Left ventricle myocardium inferior (tissue), 1 donor: ENCODE measurements around the gene CLTRN. TPM values are rescaled to one million over a fixed set of nuclear protein-coding genes. Genes with fewer than 3 reads are reported as not detected.

ENCODE experiments used
- DNase-seq: peaks from one replicate; pipeline ENCODE4 v3.0.0-alpha.2; 2020
- H3K27ac ChIP-seq: fragments of 200-600 bp; replicated peaks from 2 replicates; pipeline ENCODE4 v1.8.0; 2021
- H3K27me3 ChIP-seq: fragments of 200-600 bp; 2 replicates; pipeline ENCODE4 v1.8.0; 2021; ENCODE audit warnings: low read depth
- H3K36me3 ChIP-seq: fragments of 200-600 bp; 2 replicates; pipeline ENCODE4 v1.8.0; 2021
- H3K4me1 ChIP-seq: fragments of 200-600 bp; 2 replicates; pipeline ENCODE4 v1.8.0; 2021
- H3K4me3 ChIP-seq: fragments of 200-600 bp; 2 replicates; pipeline ENCODE4 v1.8.0; 2021; ENCODE audit warnings: mild to moderate bottlenecking, moderate library complexity
- H3K9me3 ChIP-seq: fragments of 200-600 bp; replicated peaks from 2 replicates; pipeline ENCODE4 v1.8.0; 2021
- CTCF ChIP-seq: fragments of 200-600 bp; IDR thresholded peaks from 2 replicates; pipeline ENCODE4 v1.8.0; 2021; ENCODE audit warnings: antibody characterized with exemption, mild to moderate bottlenecking, borderline replicate concordance
- intact Hi-C: fragments of 100-400 bp; cut with micrococcal nuclease; formaldehyde crosslinking; loops from one replicate; pipeline ENCODE4 v1.11.0; 2022
- total RNA-seq: library from RNA; stranded (reverse); fragmentation: NEBNext Ultra II Directional; extraction: Animal tissue kit (Norgen Biotek cat#: 25700); gene quantifications from one replicate; pipeline ENCODE4 v1.2.1, GENCODE V29; 2021
- donor health status: DM: no; HTN: yes; CAD: no; lungs with severe emphysema.

CLTRN gene
- total RNA-seq, 1 donor from 2014 or later = 0.66 TPM

- Histone ChIP-seq H3K27me3 (no peaks in the 10 kb centered on the region), H3K36me3 (no peaks in the 10 kb centered on the region), H3K4me3 (no peak overlapping the region), H3K4me1 (no peaks in the 10 kb centered on the region), H3K27ac (no peak overlapping the region), H3K9me3 (no peaks in the 10 kb centered on the region)
- intact Hi-C loops = no loop called here
- DNase-seq = no peak
- no peak for TF ChIP-seq CTCF
Observed at GRCh38 chrX:15619053-15619755, 45.4 kb downstream of the CLTRN start.

DNA sequence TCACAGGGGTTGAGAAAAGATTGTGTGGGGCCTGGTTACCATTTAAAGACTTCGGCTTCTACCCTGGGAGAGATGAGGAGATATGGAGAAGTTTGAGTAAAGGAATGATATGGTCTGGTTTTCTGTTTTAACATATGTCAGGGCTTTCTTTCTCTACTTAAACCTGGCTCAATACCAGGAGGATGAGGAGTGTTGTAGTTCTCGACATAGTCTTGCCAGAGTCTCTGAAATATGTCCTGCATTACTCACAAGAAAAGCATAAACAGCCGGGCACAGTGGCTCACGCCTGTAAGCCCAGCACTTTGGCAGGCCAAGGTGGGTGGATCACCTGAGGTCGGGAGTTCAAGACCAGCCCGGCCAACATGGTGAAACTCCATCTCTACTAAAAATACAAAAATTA, 47.5 kb downstream of the CLTRN start:
- Histone ChIP-seq H3K27me3 (no peaks in the 10 kb centered on the region), H3K36me3 (no peaks in the 10 kb centered on the region), H3K4me3 (no peak overlapping the region), H3K9me3 (no peaks in the 10 kb centered on the region), H3K4me1 (no peaks in the 10 kb centered on the region), H3K27ac (peak overlapping the region; percentile 30)
- intact Hi-C loops = no loop called here
- DNase-seq = no peak
- TF ChIP-seq CTCF = no peak

DNA sequence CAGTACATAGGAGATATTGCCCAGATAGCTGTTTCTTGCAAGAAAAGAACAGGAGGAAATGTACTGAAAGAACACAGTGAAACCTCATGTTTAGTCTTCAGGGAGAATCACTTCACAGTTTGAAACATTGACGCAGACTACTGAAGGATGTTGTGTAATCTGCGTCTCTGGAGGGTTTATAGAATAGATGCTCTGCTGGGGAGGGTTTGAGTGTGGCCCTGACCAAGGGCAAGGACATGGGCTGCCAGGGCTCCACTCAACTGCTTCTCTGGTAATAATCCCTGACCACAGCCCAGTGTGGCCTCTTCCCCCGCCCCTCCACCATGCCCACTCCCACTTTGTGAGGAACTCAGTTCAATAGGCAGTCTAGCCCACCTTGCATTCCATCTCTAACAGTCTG, 48.1 kb downstream of the CLTRN start:
- H3K9me3 ChIP-seq = no peaks in the 10 kb centered on the region
- no peak for TF ChIP-seq CTCF
- no peaks in the 10 kb centered on the region for H3K4me1 ChIP-seq
- H3K36me3 ChIP-seq = no peaks in the 10 kb centered on the region
- DNase-seq = peak; percentile 25
- H3K27ac ChIP-seq = peak overlapping the region; percentile 63
- no peaks in the 10 kb centered on the region for H3K27me3 ChIP-seq
- intact Hi-C loops = no loop called here
- no peak overlapping the region for H3K4me3 ChIP-seq

- no peak for TF ChIP-seq CTCF
- no peaks in the 10 kb centered on the region for H3K9me3 ChIP-seq
- intact Hi-C loops = no loop called here
- DNase-seq = no peak
- H3K4me1 ChIP-seq = no peaks in the 10 kb centered on the region
- no peaks in the 10 kb centered on the region for H3K36me3 ChIP-seq
- peak overlapping the region; percentile 55 for H3K27ac ChIP-seq
- no peaks in the 10 kb centered on the region for H3K27me3 ChIP-seq
- peak overlapping the region; percentile 53 for H3K4me3 ChIP-seq
Observed at GRCh38 chrX:15607067-15607466, 57.5 kb downstream of the CLTRN start.

- H3K36me3 ChIP-seq = no peaks in the 10 kb centered on the region
- TF ChIP-seq CTCF = no peak
- peak overlapping the region; percentile 53 for H3K4me3 ChIP-seq
- H3K27me3 ChIP-seq = no peaks in the 10 kb centered on the region
- H3K4me1 ChIP-seq = no peaks in the 10 kb centered on the region
- no peaks in the 10 kb centered on the region for H3K9me3 ChIP-seq
- peak overlapping the region; percentile 55 for H3K27ac ChIP-seq
- intact Hi-C loops = no loop called here
- DNase-seq = no peak
Observed at GRCh38 chrX:15606136-15606535, 58.5 kb downstream of the CLTRN start.
